Astrocyte of the cerebellum (primary cell): Measurements from ENCODE around the gene NOP14.
A peak's percentile ranks its signal among the peaks of the same experiment; 100 is the strongest.
"Not testable (repeated sequence)": the region's sequence is repeated elsewhere in the genome, so short reads cannot be mapped to it uniquely, and the experiment has no call there.

Experiments
- DNase-seq: peaks from one replicate; pipeline ENCODE4 v3.0.0-alpha.2; 2011; ENCODE audit warnings: low read depth
- H3K4me3 ChIP-seq: 2 replicates; pipeline ENCODE4 v1.5.1; 2011; ENCODE audit warnings: mild to moderate bottlenecking, low read depth, low read length, moderate library complexity
- CTCF ChIP-seq: IDR thresholded peaks from 2 replicates; pipeline ENCODE4 v1.5.1; 2012; ENCODE audit warnings: low read length, low read depth, moderate library complexity, mild to moderate bottlenecking; ENCODE audit errors: missing control alignments
- in situ Hi-C: cut with HindIII; loops from 2 replicates; pipeline ENCODE4 v1.10.0; 2017; ENCODE audit warnings: low sequenced_read_pairs

Gene NOP14

GRCh38 chr4:2925931-2926860 is 37.0 kb downstream of the NOP14 start:
- H3K4me3 ChIP-seq, result no peak overlapping the region
- no peak for DNase-seq
- TF ChIP-seq CTCF, result no peak
- in situ Hi-C loops, result no loop called here

DNA sequence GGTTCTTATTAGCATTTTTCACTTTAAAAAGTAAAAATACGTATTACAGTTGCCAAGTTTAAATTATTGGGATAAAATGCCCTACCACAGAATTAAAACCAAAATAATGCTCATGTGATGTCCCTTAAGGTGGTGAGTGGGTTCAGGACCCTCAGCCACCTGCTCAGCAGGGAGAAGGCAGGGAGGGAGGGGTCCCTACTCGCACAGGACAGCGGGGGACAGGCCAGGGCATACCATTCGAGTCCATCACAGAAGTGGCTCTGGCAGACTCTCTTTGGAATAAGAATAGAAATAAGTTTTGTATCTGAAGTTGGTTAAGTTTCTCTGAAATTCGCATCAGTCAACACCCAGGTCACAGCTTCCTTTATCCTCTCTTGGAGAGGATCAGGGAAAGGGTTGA is 37.7 kb downstream of the NOP14 start:
- DNase-seq, result no peak
- TF ChIP-seq CTCF, result no peak
- H3K4me3 ChIP-seq, result no peak overlapping the region
- in situ Hi-C loops, result no loop called here

DNA sequence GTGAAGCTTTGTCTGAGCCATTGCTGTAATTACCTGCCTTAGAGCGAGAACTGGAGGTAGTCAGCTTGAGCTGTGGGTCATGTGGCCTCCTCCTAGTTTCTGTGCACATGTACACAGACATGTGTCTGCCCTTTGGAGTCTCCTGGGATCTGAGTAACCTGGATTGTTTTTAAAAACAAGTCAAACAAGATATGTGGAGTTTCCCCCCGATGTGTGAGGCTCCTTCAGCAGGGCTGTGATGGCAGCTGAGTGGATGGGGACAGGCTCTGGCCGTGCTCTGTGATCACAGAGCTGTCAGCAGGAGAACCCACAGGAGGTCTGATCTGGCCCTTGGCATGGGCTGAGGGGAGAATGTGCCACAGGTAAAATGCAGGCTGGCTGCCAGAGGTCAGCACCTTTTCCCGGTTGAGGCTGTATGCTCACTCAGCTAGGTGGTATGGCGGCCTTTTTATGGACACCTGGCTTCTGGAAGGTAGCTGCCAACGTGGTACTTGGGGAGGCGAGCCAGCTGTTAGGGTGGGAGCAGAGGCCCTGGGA is 38.4 kb downstream of the NOP14 start:
- in situ Hi-C loops, result no loop called here
- DNase-seq, result no peak
- no peak overlapping the region for H3K4me3 ChIP-seq
- no peak for TF ChIP-seq CTCF

- no peak for TF ChIP-seq CTCF
- in situ Hi-C loops, result no loop called here
- no peak overlapping the region for H3K4me3 ChIP-seq
- DNase-seq, result no peak
These were observed 38.9 kb downstream of the NOP14 start for GRCh38 chr4:2924286-2924685.

DNA sequence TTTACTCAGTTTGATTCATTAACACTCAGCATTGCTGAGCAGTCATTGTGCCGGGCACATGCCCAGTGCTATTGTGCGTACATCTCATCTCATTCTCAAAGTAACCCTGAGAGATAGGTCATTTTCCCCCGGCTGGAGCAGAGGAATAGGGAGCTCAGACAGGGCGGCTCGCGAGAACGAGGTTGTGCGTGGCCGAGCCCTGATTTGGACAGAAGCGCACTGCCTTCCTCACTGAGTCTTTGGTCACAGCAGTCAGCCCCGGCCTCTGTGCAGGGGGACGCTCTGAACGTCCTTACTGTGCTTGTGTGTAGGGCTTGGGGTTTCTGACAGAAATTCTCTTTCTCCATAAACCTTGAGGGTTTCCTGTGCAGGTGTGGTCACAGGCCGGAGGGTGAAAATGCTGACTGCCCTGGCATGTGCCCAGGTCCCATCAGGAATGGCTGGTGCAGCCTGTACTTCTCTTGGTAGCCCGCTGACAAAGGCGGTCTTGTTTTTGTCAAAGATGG is 39.5 kb downstream of the NOP14 start:
- in situ Hi-C loops, result no loop called here
- TF ChIP-seq CTCF, result no peak
- no peak for DNase-seq
- H3K4me3 ChIP-seq, result no peak overlapping the region

GRCh38 chr4:2923141-2923551 is 40.1 kb downstream of the NOP14 start:
- DNase-seq, result no peak
- in situ Hi-C loops, result no loop called here
- no peak overlapping the region for H3K4me3 ChIP-seq
- no peak for TF ChIP-seq CTCF

GRCh38 chr4:2922453-2923101 is 40.6 kb downstream of the NOP14 start:
- H3K4me3 ChIP-seq, in situ Hi-C loops: not testable (repeated sequence)
- DNase-seq, result peak; percentile 51

- H3K4me3 ChIP-seq, DNase-seq, in situ Hi-C loops: not testable (repeated sequence)
These were observed 44.5 kb downstream of the NOP14 start for GRCh38 chr4:2918714-2919113.

- H3K4me3 ChIP-seq, DNase-seq, in situ Hi-C loops: not testable (repeated sequence)
These were observed 44.9 kb downstream of the NOP14 start for GRCh38 chr4:2918300-2918699.

- in situ Hi-C loops, H3K4me3 ChIP-seq, DNase-seq: not testable (repeated sequence)
These were observed 46.5 kb downstream of the NOP14 start for GRCh38 chr4:2916696-2917095.
